Activated CD8-positive, alpha-beta memory T cell treated with anti-CD3 and anti-CD28 coated beads, Interleukin-2, amount 50 U/mL, for 24 hours (primary cell): ENCODE measurements around the gene PSMB8.
"Not testable (repeated sequence)": the region's sequence is repeated elsewhere in the genome, so short reads cannot be mapped to it uniquely, and the experiment has no call there.

Source experiments
- DNase-seq: peaks from one replicate; pipeline ENCODE4 v3.0.0-alpha.2; 2020; ENCODE audit errors: extremely low read depth

The PSMB8 gene

GRCh38 chr6:32837651-32838113 lies 6.2 kb downstream of the PSMB8 start:
- DNase-seq = no peak

- no peak for DNase-seq
Observed at GRCh38 chr6:32836873-32837272, 7.0 kb downstream of the PSMB8 start.

GRCh38 chr6:32835167-32835893 lies 8.5 kb downstream of the PSMB8 start:
- no peak for DNase-seq

GRCh38 chr6:32833664-32834063 lies 10.2 kb downstream of the PSMB8 start:
- DNase-seq = no peak

- no peak for DNase-seq
Observed at GRCh38 chr6:32832535-32832934, 11.3 kb downstream of the PSMB8 start.

GRCh38 chr6:32830936-32831335 lies 12.9 kb downstream of the PSMB8 start:
- DNase-seq = no peak

GRCh38 chr6:32830017-32830416 lies 13.8 kb downstream of the PSMB8 start:
- DNase-seq = no peak

GRCh38 chr6:32829495-32829894 lies 14.4 kb downstream of the PSMB8 start:
- no peak for DNase-seq

GRCh38 chr6:32827025-32827424 lies 16.8 kb downstream of the PSMB8 start:
- DNase-seq = no peak

GRCh38 chr6:32825966-32826365 lies 17.9 kb downstream of the PSMB8 start:
- no peak for DNase-seq

- no peak for DNase-seq
Observed at GRCh38 chr6:32819729-32820128, 24.1 kb downstream of the PSMB8 start.

GRCh38 chr6:32818867-32819266 lies 25.0 kb downstream of the PSMB8 start:
- no peak for DNase-seq

GRCh38 chr6:32816746-32817204 lies 27.1 kb downstream of the PSMB8 start, which contains the start of gene HLA-DOB:
TSS of gene HLA-DOB (minus strand) at chr6:32817002. CDS start at chr6:32816951, 51 bp downstream.
- no peak for DNase-seq

GRCh38 chr6:32815996-32816395 lies 27.9 kb downstream of the PSMB8 start:
- no peak for DNase-seq

GRCh38 chr6:32815115-32815514 lies 28.7 kb downstream of the PSMB8 start:
- DNase-seq = no peak

GRCh38 chr6:32814145-32814544 lies 29.7 kb downstream of the PSMB8 start:
- DNase-seq = no peak

GRCh38 chr6:32809171-32809570 lies 34.7 kb downstream of the PSMB8 start:
- DNase-seq = no peak

GRCh38 chr6:32807020-32807580 lies 36.7 kb downstream of the PSMB8 start:
- DNase-seq = no peak

GRCh38 chr6:32805404-32805803 lies 38.4 kb downstream of the PSMB8 start:
- DNase-seq = not testable (repeated sequence)

GRCh38 chr6:32803416-32803815 lies 40.4 kb downstream of the PSMB8 start:
- DNase-seq = no peak

GRCh38 chr6:32799740-32800139 lies 44.1 kb downstream of the PSMB8 start:
- DNase-seq = no peak

GRCh38 chr6:32799168-32799567 lies 44.7 kb downstream of the PSMB8 start:
- no peak for DNase-seq
